Right kidney (tissue), 9 donors: ENCODE data around the gene FBXO8.
"Not testable (repeated sequence)": the region's sequence is repeated elsewhere in the genome, so short reads cannot be mapped to it uniquely, and the experiment has no call there.

ENCODE experiments used
- DNase-seq: peaks from one replicate; pipeline ENCODE4 v3.0.0-alpha.2; 2016
- long read RNA-seq, 8 donors: transcript quantifications; one replicate each; lab custom pipeline, GENCODE V29; 2026

The FBXO8 gene, protein sequence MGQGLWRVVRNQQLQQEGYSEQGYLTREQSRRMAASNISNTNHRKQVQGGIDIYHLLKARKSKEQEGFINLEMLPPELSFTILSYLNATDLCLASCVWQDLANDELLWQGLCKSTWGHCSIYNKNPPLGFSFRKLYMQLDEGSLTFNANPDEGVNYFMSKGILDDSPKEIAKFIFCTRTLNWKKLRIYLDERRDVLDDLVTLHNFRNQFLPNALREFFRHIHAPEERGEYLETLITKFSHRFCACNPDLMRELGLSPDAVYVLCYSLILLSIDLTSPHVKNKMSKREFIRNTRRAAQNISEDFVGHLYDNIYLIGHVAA
- long read RNA-seq, donor 1, transcript FBXO8-201 (6 exons, 2,577 nt) = major isoform, 10 of 10 reads
- long read RNA-seq, donor 1, partial matches to known transcripts = 0 of 10 reads
- long read RNA-seq, donor 1, other reads (novel, unspliced or antisense) = 0 of 10 reads
- long read RNA-seq, donor 2, transcript FBXO8-201 (6 exons, 2,577 nt) = major isoform, 5 of 5 reads
- long read RNA-seq, donor 2, partial matches to known transcripts = 0 of 5 reads
- long read RNA-seq, donor 2, other reads (novel, unspliced or antisense) = 0 of 5 reads
- long read RNA-seq, donor 3, transcript FBXO8-201 (6 exons, 2,577 nt) = major isoform, 5 of 5 reads
- long read RNA-seq, donor 3, partial matches to known transcripts = 0 of 5 reads
- long read RNA-seq, donor 3, other reads (novel, unspliced or antisense) = 0 of 5 reads
- long read RNA-seq, donor 4, transcript FBXO8-201 (6 exons, 2,577 nt) = major isoform, 5 of 10 reads
- long read RNA-seq, donor 4, partial matches to known transcripts = 5 of 10 reads
- long read RNA-seq, donor 4, other reads (novel, unspliced or antisense) = 0 of 10 reads
- long read RNA-seq, donor 5, transcript FBXO8-201 (6 exons, 2,577 nt) = major isoform, 8 of 8 reads
- long read RNA-seq, donor 5, partial matches to known transcripts = 0 of 8 reads
- long read RNA-seq, donor 5, other reads (novel, unspliced or antisense) = 0 of 8 reads
- long read RNA-seq, donor 6, partial matches to known transcripts = 0 of 4 reads
- long read RNA-seq, donor 6, other reads (novel, unspliced or antisense) = 0 of 4 reads
- long read RNA-seq, donor 7, transcript FBXO8-201 (6 exons, 2,577 nt) = major isoform, 5 of 5 reads
- long read RNA-seq, donor 7, partial matches to known transcripts = 0 of 5 reads
- long read RNA-seq, donor 7, other reads (novel, unspliced or antisense) = 0 of 5 reads
- long read RNA-seq, donor 8, partial matches to known transcripts = 0 of 4 reads
- long read RNA-seq, donor 8, other reads (novel, unspliced or antisense) = 0 of 4 reads

DNA sequence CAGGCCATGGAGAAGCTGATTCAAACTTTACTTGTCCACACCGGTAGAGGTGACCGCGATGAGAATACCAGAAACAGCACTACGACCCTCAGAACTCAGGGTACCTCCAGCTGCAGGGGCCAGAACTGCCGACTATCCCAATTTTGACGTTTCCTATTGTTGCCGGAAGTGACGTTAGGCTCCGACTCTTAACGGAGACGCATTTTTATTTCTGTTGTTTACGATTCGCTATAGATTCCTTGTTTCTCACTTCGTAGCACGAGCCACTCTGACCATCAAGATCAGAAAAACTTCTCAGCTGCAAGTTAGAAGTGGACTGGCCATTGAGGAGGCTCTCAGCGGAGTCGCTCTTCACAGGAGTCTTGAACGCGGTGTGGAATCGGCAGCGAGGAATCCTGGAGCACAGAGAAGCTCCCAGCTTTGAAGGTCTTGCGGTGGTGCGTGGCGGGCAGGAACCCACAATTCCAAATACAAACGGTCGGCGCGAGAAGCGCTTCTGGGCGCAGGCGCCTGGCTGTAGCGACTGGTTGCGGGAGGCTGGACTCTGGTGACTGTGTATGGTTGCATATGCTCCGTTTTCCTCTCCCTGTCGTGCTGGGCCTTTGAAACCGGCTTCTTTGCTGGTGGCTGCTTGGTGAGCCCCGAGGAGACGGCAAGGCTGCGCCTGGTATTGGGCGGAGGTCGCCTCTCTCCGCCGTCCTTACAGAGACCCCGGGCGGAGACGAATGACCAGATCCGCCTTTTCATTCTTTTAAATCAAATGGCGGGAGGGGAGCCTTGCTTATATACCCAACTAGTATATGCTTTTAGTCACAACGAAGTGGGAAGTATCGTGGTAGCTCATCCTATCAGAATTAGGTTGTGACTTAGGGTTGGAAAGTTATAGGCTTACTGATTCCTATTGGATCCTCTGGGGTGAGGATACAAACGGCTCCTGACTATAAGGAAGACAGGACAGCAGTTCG, at the start of gene FBXO8, which contains the start of gene CEP44:
Gene FBXO8, minus strand, starts transcription at position 161 of the 965 bp plus-strand sequence. CDS start 20,575 bp downstream, outside the sequence.
Gene CEP44, plus strand, starts transcription at position 405 of the 965 bp plus-strand sequence. CDS start 15,211 bp downstream, outside the sequence.
- peak; percentile 97 for DNase-seq

DNA sequence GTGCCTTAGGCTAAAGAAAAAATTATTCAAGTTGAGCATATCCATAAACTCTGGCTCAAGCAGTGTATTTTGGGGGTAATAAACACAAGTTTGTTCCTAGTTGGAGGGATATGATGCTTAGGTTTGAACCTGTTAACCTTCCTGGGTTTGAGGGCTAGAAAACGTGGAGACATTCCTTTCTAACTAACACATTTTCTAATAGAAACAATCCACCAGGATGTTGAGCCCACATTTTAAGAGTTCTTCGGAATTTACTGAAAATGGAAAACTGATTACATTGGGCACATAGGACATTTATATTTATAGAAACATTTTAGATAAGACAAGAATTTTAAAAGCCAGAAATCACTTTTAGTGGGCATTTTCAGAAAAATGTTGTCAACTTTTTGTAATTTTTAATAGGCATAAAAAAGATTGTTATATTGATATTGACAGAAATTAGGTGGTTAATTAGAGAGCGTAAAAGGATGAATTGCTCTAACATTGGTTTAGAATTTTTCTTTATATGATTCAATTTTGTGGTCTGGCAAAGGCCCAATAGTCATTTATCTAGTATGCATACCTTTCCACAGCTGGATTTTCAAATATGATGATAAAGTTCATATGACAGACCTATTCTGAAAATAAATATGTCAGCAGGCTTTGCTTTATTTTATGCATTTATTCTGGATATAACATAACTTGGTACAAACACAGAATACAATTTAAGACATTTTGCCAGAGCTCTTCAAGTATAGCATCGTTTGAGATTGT, 49.5 kb upstream of the FBXO8 start:
- DNase-seq = no peak

DNA sequence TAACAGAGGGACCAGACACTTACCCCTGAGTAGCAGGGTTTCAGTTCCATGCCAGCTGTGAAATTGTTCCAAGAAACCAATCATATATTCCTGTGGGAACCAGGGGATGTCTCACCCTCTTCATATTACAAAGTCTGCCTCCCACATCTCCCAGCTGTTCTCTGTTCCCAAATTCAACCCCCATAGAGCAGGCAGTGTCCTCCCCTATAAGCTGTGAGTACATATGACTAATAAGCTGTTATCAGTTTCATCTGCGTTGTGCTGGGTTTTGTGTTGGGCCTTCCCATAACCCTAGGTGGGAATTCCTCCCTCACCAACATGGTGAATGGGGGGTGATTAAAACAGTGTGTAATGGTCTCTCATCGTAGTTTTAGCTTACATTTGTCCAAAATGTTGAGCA, 41.3 kb upstream of the FBXO8 start:
- no peak for DNase-seq

DNA sequence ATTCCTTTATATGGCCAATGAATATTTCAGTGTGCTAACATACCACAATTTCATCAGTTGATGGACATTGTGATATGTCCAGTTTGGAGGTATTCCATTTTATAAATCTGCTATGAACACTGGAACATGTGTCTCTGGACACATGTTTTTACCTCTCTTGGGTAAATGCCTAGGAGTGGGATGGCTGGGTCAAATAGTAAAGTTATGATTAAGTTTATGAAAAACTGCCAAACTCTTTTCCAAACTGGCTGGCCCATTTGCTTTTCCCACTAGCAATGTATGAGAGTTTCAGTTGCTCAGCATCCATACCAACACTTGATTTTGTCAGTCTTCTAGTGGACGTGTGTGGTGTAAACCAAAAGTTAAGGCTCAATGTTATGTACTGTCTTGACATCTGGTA, 40.8 kb upstream of the FBXO8 start:
- DNase-seq = no peak

DNA sequence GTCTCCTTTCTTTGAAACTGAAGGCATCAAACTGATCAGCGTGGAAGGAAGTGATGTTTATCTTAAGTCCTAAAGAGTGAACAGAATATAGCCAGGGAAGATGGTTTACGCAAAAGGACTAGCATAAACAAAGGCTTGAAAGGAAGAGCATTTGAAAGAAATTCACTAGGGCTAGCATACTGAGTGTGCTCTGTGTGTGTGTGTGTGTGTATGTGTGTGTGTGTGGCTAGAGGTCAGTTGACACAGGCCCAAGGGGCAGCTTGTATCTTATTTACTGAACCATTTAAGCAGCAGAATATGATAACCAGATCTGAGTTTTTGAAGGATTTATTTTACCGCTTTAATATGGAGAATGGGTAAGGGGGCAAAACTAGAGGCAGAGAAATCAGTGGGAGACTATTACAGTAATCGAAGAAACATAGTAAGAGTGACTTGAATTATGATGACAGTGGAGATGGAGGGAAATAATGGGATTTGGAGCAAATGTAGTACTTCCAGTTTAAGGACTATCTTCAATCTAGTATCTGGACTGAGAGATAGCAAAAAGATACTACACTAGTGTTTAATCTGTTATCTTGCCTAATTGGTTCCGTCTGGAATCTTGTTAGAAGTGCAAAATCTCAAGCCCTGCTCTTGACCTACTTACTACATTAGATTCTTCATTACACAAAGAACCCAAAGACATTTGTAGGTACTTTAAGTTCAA, 37.2 kb upstream of the FBXO8 start:
- DNase-seq = no peak

DNA sequence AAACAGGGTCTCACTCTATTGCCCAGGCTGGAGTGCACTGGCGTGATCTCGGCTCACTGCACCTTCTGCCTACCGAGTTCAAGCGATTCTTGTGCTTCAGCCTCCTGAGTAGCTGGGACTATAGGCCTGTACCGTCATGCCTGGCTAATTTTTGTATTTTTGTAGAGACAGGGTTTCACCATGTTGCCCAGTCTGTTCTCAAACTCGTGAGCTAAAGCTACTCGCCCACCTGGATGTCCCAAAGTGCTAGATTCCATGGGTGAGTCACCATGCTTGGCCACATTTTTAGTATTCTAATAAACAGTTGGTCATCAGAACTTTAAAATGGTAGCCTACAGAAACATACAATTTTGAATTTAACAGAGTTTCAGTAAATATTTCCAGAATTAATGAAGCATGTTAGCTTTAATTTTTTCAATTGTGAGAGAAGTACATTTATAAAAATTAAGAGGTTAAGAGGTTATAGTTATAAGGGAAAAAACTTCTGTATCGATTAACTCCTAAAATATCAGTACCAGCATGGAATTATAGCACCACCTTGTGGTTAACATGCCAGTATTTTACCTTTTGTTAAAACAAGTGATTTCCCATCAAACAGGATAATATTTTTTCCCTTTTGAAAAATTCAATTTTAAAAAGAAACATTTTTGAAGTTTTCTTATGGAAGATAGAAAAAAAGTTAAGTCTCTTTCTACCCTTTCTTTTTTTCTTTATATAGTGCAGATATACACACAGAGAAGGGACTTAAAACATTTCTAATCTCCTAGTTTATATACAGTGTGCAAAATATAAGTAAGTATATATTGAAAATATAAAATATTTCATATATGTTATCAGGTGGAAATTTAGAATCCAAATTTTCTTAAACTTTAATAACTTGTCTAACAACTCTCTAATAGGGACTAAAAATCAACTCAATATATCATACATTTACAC, 35.6 kb upstream of the FBXO8 start:
- peak; percentile 10 for DNase-seq

DNA sequence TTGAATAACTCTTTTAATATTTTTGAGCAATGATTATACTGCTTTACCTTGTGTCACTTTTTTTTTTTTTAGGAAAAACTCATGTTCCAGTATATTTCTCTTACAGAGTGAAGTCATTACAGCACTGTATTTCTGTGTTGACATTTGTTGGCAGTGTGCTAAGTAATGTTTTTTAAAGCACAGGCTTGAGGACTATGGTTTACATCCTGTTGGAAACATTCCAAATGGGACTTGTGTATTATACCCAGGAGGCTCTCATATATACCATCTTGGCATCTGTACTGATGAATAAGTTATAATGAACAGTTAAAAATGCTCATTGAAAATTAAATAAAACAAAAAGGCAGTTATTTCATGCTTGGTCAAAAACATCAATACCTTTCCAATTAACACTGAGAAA, 34.1 kb upstream of the FBXO8 start:
- no peak for DNase-seq

DNA sequence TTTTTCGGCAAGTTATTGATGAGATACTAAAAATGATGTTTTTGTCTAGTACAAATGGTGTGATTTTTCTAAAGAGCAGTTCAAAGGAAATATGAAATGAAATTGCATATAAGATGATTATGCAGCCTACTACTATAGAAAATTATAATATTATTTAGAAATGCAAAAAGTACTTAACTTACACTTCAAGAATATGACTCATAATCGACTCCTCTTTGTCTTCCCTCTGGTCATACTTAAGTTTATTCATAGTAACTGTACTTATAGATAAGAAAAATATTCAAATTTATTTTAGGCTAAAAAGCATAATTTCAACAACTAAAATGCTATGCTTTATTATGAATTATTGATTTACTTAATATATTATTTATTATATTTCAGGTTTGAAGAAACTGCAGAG, 33.5 kb upstream of the FBXO8 start:
- no peak for DNase-seq

DNA sequence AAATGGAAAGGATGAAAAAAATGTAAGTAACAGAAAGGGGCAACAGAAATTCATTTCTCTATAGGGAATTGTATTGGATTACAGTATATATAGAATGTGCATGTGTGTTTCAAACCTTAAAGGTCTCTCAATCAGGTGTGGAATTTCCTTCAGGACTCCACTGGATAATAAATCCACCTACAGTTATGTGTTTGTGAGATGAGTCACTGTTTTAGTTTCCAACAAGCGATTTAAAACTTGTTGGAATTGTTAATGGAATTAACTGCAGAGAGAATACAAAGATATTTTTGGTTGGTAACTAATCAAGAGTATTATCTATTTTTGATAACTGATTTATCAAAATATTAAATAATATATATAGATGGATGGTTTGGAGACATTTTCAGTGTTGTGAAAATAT, 33.1 kb upstream of the FBXO8 start:
- no peak for DNase-seq

DNA sequence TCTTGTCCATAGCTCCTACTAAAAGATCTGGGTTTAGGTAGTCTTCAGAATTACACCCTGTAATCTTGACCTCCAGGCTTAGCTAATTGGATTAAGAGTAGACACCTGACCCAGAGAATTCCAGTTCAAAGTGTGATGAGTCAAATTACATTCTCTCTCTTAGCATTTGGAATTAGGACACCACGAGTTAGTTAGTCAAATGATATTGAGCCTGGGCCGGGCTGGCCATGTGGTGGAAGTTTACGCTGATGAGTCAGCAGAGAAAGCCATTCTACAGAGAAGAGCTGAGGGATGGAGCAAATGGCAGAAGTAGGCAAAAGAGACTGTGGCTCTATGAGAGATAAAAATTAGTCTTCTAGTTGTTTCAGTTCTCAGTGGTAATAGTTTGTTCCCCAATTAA, 31.3 kb upstream of the FBXO8 start:
- DNase-seq = no peak

DNA sequence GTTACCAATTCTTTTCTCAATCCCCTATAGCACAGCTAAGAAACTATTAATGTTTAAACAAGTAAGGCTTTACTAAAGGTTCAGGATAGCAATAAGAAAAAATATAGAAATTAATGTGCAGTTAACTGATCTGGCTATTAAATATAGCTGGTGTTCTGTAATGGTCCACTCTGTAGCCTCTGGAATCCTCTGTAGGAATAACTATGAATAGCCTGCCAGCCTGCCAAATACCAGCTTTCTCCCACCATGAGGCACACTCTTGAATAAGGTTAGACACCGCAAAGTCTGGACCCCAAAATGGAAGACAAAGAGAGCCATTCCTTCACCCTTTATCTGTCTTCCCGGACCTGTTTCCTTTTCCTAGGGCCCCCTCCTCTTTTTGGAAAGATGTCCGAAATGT, 30.8 kb upstream of the FBXO8 start:
- no peak for DNase-seq

DNA sequence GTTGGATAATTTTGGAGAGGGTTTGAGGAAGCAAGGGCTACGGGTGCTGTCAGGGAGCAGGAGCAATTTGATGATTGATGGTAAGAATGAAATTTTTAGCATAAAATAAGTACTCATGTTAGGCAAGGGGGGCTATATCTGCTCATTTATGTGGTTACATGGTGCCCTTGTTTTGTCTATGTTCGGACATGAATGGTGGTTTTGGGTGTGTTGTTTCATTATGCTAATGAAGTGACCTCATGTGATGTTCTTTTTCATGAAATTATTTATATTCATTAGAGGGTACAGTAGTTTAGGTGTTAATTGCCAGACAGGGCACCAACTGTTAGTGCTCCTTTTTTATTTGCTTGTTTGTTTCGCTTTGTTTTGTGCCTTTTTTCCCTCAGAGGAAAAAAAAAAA, 29.5 kb upstream of the FBXO8 start:
- no peak for DNase-seq

DNA sequence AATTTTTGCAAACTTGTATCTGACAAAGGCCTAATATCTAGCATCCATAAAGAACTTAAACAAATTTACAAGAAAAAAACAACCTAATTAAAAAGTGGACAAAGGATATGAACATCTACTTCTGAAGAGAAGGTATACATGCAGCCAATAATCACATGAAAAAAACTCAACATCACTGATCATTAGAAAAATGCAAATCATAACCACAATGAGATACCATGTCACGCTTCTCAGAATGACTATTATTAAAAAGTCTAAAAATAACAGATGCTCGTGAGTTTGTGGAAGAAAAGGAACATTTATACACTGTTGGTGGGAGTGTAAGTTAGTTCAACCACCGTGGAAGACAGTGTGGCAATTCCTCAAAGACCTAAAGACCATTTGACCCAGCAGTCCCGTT, 24.2 kb upstream of the FBXO8 start:
- DNase-seq = no peak

DNA sequence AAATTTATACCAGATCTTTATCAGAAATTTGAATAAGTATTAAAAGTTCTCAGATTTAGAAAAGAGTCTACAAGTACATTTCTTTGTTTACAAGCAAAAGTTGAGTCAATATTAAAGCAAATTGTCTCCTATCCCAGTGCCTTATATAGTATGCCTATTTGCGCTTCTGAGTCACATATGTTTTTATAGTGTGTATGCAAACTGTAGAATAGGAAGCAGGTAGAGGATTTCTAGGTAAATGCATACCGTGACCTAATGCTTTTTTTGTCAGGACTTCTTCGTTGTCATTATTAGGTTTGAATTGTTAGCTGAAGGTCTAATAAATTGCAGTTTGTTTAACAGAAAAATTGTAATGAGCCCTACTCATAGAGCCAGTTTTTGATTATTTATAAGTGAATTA, 22.5 kb upstream of the FBXO8 start:
- DNase-seq = no peak

DNA sequence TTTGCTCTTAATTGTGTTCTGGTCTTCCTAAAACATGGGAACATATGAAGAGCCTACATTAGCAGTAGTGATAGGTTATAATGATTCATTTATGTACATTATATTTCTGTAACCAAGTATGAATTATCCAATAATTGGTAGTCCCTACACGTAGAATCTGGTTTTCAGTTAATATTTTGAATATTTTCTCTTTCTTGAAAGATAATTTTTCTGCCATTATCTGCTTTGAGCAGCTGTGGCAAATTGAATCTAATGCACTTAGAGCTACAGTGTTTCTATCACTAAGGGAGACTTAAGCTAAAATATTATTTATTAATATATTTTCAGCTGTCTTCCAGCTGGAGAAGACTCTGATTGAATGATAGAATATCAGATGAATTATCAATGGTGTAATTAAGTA, 21.2 kb upstream of the FBXO8 start:
- DNase-seq = no peak

DNA sequence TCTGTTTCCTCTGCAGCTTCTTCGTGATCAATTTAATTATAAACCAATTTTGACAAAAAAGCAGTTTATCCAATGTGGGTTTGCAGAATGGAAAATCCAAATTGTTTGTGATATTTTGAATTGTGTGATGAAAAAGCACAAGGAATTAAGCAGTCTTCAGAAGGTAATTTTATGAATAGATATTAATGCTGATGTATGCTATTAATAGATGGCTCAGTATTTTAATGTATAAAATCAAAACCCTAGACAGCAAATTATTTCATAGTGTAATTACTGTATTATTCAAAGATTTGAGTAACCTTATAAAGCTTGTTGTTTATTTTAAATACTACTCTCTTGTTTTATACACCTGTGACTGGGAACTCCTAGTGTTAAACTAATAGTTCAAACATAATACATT, 20.2 kb upstream of the FBXO8 start:
- no peak for DNase-seq

DNA sequence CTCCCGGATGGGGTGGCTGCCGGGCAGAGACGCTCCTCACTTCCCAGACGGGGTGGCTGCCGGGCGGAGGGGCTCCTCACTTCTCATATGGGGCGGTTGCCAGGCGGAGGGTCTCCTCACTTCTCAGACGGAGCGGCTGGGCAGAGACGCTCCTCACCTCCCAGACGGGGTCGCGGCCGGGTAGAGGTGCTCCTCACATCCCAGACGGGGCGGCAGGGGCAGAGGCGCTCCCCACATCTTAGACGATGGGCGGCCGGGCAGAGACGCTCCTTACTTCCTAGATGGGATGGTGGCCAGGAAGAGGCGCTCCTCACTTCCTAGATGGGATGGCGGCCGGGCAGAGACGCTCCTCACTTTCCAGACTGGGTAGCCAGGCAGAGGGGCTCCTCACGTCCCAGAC, 11.7 kb upstream of the FBXO8 start:
- not testable (repeated sequence) for DNase-seq

DNA sequence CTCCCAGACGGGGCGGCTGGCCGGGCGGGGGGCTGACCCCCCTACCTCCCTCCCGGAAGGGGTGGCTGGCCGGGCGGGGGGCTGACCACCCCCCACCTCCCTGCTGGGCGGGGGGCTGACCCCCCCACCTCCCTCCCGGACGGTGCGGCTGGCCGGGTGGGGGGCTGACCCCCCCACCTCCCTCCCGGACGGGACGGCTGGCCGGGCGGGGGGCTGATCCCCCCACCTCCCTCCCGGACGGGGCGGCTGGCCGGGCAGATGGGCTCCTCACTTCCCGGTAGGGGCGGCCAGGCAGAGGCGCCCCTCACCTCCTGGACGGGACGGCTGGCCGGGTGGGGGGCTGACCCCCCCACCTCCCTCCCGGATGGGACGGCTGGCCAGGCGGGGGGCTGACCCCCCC, 11.2 kb upstream of the FBXO8 start:
- not testable (repeated sequence) for DNase-seq

DNA sequence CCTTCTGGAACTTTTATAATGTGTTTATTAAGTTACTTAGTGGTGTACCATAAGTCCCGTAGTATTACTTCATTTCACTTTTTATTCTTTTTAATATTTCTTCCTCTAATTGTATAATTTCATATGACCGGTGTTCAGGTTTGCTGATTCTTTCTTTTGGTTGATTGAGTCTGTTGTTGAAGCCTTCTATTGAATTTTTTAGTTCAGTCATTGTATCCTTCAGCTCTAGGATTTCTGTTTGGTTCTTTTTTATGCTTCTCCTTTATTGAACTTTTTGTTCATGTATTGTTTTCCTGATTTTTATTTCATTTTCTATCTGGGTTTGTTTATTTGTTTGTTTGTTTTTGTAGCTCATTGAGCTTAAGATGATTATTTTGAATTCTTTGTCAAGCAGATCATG, 9.0 kb upstream of the FBXO8 start:
- DNase-seq = no peak
